Measurements from ENCODE around the gene HOXA3.

The HOXA3 gene

DNA sequence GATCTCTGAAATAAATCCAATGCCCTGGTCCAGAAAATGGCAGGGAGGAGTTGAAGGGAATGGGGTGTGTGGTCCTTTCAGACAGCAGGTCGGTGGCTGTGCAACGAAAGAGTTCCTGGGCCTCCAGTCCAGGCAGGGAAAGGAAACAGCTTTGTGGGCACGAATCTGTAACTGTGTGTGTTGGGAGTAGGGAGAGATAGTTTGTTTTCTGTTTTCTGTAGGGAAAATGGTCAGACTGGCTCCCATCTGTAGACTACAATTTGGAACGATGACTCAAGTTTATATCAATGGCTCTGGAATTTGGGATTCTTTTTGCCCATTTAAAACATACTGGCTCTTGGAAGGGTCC lies 15.5 kb upstream of the HOXA3 start:
- Histone ChIP-seq H3K27me3 (ENCODE audit: insufficient read depth, low read length) (peaks cover 88% of the 10 kb centered on the region), H3K4me1 (ENCODE audit: control insufficient read depth in 1 of 2, insufficient read depth in 2 of 2, low read length in 2 of 2) (peaks cover 4 to 8% of the 10 kb centered on the region in 2 experiments), H3K79me2 (ENCODE audit: control insufficient read depth, insufficient read depth, low read length, poor library complexity) (no peaks in the 10 kb centered on the region), H2AFZ (ENCODE audit: insufficient read depth, low read length, poor library complexity) (no peak overlapping the region), H4K12ac (ENCODE audit: low read depth, low read length) (no peak overlapping the region), H3K79me1 (ENCODE audit: low read length) (no peaks in the 10 kb centered on the region), H3K9ac (ENCODE audit: low read length) (no peak overlapping the region), H4K8ac (ENCODE audit: low read depth, low read length) (no peak overlapping the region), H4K91ac (ENCODE audit: low read depth, low read length) (no peak overlapping the region), H3K27ac (ENCODE audit: low read depth, low read length) (no peak overlapping the region), H3K23ac (ENCODE audit: low read length) (no peak overlapping the region), H2BK5ac (ENCODE audit: low read depth, low read length, poor library complexity) (no peak overlapping the region), H2BK12ac (ENCODE audit: low read length) (no peak overlapping the region), H3K4ac (ENCODE audit: low read depth, low read length) (no peak overlapping the region), H3K14ac (ENCODE audit: low read length) (no peak overlapping the region), H3K4me3 (ENCODE audit: low read depth, low read length) (no peak overlapping the region), H2AK5ac (ENCODE audit: low read length) (no peak overlapping the region), H3K4me2 (ENCODE audit: low read length) (no peak overlapping the region), H2BK120ac (ENCODE audit: insufficient read depth, low read length, poor library complexity) (no peak overlapping the region), H3K36me3 (ENCODE audit: control insufficient read depth in 1 of 2, insufficient read depth in 2 of 2, low read length in 2 of 2) (no peaks in the 10 kb centered on the region), H3K18ac (ENCODE audit: low read length) (no peak overlapping the region), H3K9me3 (ENCODE audit: insufficient read depth, low read depth, low read length) (peaks cover 42% of the 10 kb centered on the region)
- no CpG with 5 or more reads among the region's 4 CpGs for WGBS (ENCODE audit: extremely low coverage, insufficient coverage, insufficient read length)
- DNase-seq = no peak

DNA sequence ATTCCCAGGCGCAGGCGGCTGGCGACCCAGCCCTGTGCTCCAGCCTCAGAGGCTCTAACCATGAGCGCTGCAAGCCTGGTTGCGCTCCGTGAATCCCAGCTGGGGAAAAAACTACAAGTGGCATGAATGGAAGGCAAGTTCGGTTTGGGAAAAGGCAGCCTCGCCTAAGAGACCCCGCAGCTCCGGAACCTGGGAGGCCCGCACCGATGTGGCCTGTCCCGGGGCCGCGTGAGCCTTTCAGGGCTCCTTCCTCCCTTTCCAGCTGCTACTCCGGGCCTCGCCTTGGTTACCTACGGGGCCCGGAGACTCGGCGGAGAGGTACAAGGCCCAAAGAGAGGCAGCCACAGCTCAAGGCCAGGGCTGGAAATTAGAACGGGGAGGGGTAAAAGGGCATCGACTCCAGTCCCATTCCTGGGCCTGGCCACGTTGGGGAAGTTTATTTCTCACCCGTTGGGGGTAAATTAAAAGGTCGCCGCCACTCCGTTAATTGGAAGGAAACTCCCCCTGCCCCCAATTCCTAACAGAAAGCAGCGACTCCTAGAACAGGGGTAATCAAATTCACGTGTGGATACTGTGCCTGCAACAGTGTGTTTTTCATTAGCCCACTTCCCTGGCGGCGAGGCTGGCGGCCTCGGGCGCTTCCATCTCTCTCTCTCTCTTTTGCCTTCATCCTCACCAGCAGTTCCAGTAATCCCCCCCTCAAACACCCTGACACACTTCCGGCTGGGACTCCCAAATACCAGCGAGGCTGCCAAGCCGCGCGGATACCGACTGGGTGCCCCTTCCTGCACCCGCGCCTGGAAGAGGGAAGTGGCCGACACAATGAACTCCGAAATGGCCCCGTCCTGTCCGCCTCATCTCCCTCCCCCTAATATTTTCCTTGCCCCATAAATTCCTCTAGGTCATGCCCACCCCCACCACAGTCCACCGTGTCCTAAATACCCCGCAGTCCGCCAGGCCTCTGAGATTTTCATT lies 14.4 kb upstream of the HOXA3 start:
- no peak for DNase-seq
- H4K91ac ChIP-seq (ENCODE audit: low read depth, low read length) = no peak overlapping the region
- H4K8ac ChIP-seq (ENCODE audit: low read depth, low read length) = no peak overlapping the region
- no CpG with 5 or more reads among the region's 50 CpGs for WGBS (ENCODE audit: extremely low coverage, insufficient coverage, insufficient read length)
- H3K14ac ChIP-seq (ENCODE audit: low read length) = no peak overlapping the region
- no peak overlapping the region for H2BK120ac ChIP-seq (ENCODE audit: insufficient read depth, low read length, poor library complexity)
- peaks cover 37% of the 10 kb centered on the region for H3K9me3 ChIP-seq (ENCODE audit: insufficient read depth, low read depth, low read length)
- no peak overlapping the region for H2AK5ac ChIP-seq (ENCODE audit: low read length)
- H4K12ac ChIP-seq (ENCODE audit: low read depth, low read length) = no peak overlapping the region
- H3K4me2 ChIP-seq (ENCODE audit: low read length) = no peak overlapping the region
- no peak overlapping the region for H2AFZ ChIP-seq (ENCODE audit: insufficient read depth, low read length, poor library complexity)
- no peaks in the 10 kb centered on the region for H3K79me1 ChIP-seq (ENCODE audit: low read length)
- no peak overlapping the region for H3K23ac ChIP-seq (ENCODE audit: low read length)
- no peak overlapping the region for H2BK5ac ChIP-seq (ENCODE audit: low read depth, low read length, poor library complexity)
- H3K27me3 ChIP-seq (ENCODE audit: insufficient read depth, low read length) = peaks cover 81% of the 10 kb centered on the region
- no peaks in the 10 kb centered on the region for H3K36me3 ChIP-seq (ENCODE audit: control insufficient read depth in 1 of 2, insufficient read depth in 2 of 2, low read length in 2 of 2)
- no peak overlapping the region for H3K9ac ChIP-seq (ENCODE audit: low read length)
- no peak overlapping the region for H3K18ac ChIP-seq (ENCODE audit: low read length)
- H2BK12ac ChIP-seq (ENCODE audit: low read length) = no peak overlapping the region
- H3K27ac ChIP-seq (ENCODE audit: low read depth, low read length) = no peak overlapping the region
- no peaks in the 10 kb centered on the region for H3K79me2 ChIP-seq (ENCODE audit: control insufficient read depth, insufficient read depth, low read length, poor library complexity)
- no peak overlapping the region for H3K4ac ChIP-seq (ENCODE audit: low read depth, low read length)
- no peak overlapping the region for H3K4me3 ChIP-seq (ENCODE audit: low read depth, low read length)
- peaks cover 4 to 8% of the 10 kb centered on the region in 2 experiments for H3K4me1 ChIP-seq (ENCODE audit: control insufficient read depth in 1 of 2, insufficient read depth in 2 of 2, low read length in 2 of 2)

DNA sequence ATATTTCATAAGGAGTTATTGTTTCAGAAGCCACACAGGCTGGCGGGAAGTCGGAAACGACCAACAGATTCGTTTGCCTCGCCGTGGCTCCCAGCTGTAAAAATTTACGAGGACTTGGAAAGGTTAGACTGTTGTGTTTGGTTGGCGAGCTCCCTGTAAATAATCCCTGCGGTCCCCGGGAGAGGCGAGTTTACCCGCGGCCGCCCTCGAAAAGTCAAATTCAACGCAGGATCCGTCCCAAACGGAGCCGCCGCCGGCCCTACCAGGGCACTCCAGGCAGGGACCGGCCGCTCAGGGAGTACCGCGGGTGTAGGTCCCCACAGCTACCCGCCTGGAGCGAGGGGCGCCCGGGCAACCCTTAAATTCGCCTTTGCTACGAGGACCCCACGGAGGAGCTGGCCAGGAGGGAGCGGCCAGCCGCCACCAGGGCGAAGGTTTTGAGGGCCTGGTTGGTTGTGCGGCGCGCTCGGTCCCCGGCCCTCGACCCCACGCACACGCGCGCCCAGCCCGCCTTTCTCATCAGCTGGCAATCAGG lies 13.7 kb upstream of the HOXA3 start:
- H3K4me2 ChIP-seq (ENCODE audit: low read length) = no peak overlapping the region
- no peak overlapping the region for H3K18ac ChIP-seq (ENCODE audit: low read length)
- no peak overlapping the region for H2BK120ac ChIP-seq (ENCODE audit: insufficient read depth, low read length, poor library complexity)
- no CpG with 5 or more reads among the region's 46 CpGs for WGBS (ENCODE audit: extremely low coverage, insufficient coverage, insufficient read length)
- no peaks in the 10 kb centered on the region for H3K79me2 ChIP-seq (ENCODE audit: control insufficient read depth, insufficient read depth, low read length, poor library complexity)
- H3K9me3 ChIP-seq (ENCODE audit: insufficient read depth, low read depth, low read length) = peaks cover 35% of the 10 kb centered on the region
- peak overlapping the region; percentile 33 for H3K4me3 ChIP-seq (ENCODE audit: low read depth, low read length)
- H2BK5ac ChIP-seq (ENCODE audit: low read depth, low read length, poor library complexity) = no peak overlapping the region
- no peak overlapping the region for H3K27ac ChIP-seq (ENCODE audit: low read depth, low read length)
- no peak overlapping the region for H3K9ac ChIP-seq (ENCODE audit: low read length)
- no peak overlapping the region for H4K8ac ChIP-seq (ENCODE audit: low read depth, low read length)
- no peaks in the 10 kb centered on the region for H3K79me1 ChIP-seq (ENCODE audit: low read length)
- H3K4ac ChIP-seq (ENCODE audit: low read depth, low read length) = no peak overlapping the region
- DNase-seq = no peak
- H3K4me1 ChIP-seq (ENCODE audit: control insufficient read depth in 1 of 2, insufficient read depth in 2 of 2, low read length in 2 of 2) = peaks cover 3 to 6% of the 10 kb centered on the region in 2 experiments
- no peak overlapping the region for H2AFZ ChIP-seq (ENCODE audit: insufficient read depth, low read length, poor library complexity)
- no peak overlapping the region for H4K91ac ChIP-seq (ENCODE audit: low read depth, low read length)
- H3K14ac ChIP-seq (ENCODE audit: low read length) = no peak overlapping the region
- H3K36me3 ChIP-seq (ENCODE audit: control insufficient read depth in 1 of 2, insufficient read depth in 2 of 2, low read length in 2 of 2) = no peaks in the 10 kb centered on the region
- no peak overlapping the region for H4K12ac ChIP-seq (ENCODE audit: low read depth, low read length)
- no peak overlapping the region for H2BK12ac ChIP-seq (ENCODE audit: low read length)
- no peak overlapping the region for H3K23ac ChIP-seq (ENCODE audit: low read length)
- no peak overlapping the region for H2AK5ac ChIP-seq (ENCODE audit: low read length)
- peaks cover 79% of the 10 kb centered on the region for H3K27me3 ChIP-seq (ENCODE audit: insufficient read depth, low read length)

DNA sequence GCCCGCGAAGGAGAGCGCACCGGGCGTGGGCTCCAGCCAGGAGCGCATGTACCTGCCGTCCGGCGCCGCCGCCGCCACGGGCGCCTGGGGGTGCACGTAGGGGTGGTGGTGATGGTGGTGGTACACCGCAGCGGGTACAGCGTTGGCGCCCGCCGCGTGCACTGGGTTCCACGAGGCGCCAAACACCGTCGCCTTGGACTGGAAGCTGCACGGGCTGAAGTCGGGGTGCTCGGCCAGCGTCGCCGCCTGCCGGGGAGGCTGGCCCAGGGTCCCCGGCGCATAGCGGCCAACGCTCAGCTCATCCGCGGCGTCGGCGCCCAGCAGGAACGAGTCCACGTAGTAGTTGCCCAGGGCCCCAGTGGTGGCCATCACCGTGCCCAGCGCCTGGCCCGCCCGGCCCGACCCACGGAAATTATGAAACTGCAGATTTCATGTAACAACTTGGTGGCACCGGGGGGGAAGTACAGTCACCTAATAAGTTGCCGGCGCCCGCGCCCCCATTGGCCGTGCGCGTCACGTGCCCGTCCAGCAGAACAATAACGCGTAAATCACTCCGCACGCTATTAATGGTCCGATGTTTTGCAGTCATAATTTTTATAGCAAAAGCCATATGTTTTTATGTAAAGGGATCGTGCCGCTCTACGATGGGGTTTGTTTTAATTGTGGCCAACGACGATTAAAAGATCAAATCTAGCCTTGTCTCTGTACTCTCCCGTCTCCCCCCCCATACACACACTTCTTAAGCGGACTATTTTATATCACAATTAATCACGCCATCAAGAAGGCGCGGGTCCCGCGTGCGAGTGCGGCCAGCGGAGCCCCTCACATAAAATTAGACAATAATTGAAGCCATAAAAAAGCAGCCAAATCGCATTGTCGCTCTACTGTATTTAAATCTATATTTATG lies 13.0 kb upstream of the HOXA3 start, which contains the start of gene HOXA9:
TSS of gene HOXA9 (minus strand) at position 449 of the 907 bp plus-strand sequence. CDS start at position 369, 80 bp downstream.
- peaks cover 7 to 10% of the 10 kb centered on the region in 2 experiments for H3K4me1 ChIP-seq (ENCODE audit: control insufficient read depth in 1 of 2, insufficient read depth in 2 of 2, low read length in 2 of 2)
- no peak within 1 kb of the TSS for H3K9ac ChIP-seq (ENCODE audit: low read length)
- H3K9me3 ChIP-seq (ENCODE audit: insufficient read depth, low read depth, low read length) = peaks cover 35% of the 10 kb centered on the region
- H2BK5ac ChIP-seq (ENCODE audit: low read depth, low read length, poor library complexity) = no peak within 1 kb of the TSS
- no peak within 1 kb of the TSS for H2BK120ac ChIP-seq (ENCODE audit: insufficient read depth, low read length, poor library complexity)
- H3K27me3 ChIP-seq (ENCODE audit: insufficient read depth, low read length) = peaks cover 85% of the 10 kb centered on the region
- no CpG with 5 or more reads among the region's 82 CpGs for WGBS (ENCODE audit: extremely low coverage, insufficient coverage, insufficient read length)
- DNase-seq = peak in 1 of 2 donors; percentile 47
- no peak within 1 kb of the TSS for H3K4ac ChIP-seq (ENCODE audit: low read depth, low read length)
- no peak within 1 kb of the TSS for H3K4me2 ChIP-seq (ENCODE audit: low read length)
- no peak within 1 kb of the TSS for H4K91ac ChIP-seq (ENCODE audit: low read depth, low read length)
- no peak within 1 kb of the TSS for H2BK12ac ChIP-seq (ENCODE audit: low read length)
- H4K12ac ChIP-seq (ENCODE audit: low read depth, low read length) = no peak within 1 kb of the TSS
- H2AK5ac ChIP-seq (ENCODE audit: low read length) = no peak within 1 kb of the TSS
- no peaks in the 10 kb centered on the region for H3K79me1 ChIP-seq (ENCODE audit: low read length)
- H2AFZ ChIP-seq (ENCODE audit: insufficient read depth, low read length, poor library complexity) = no peak within 1 kb of the TSS
- H3K4me3 ChIP-seq (ENCODE audit: low read depth, low read length) = peak within 1 kb of the TSS; percentile 33
- H3K36me3 ChIP-seq (ENCODE audit: control insufficient read depth in 1 of 2, insufficient read depth in 2 of 2, low read length in 2 of 2) = no peaks in the 10 kb centered on the region
- H3K27ac ChIP-seq (ENCODE audit: low read depth, low read length) = no peak within 1 kb of the TSS
- no peak within 1 kb of the TSS for H3K14ac ChIP-seq (ENCODE audit: low read length)
- H3K79me2 ChIP-seq (ENCODE audit: control insufficient read depth, insufficient read depth, low read length, poor library complexity) = peaks cover 1% of the 10 kb centered on the region
- no peak within 1 kb of the TSS for H3K18ac ChIP-seq (ENCODE audit: low read length)
- H4K8ac ChIP-seq (ENCODE audit: low read depth, low read length) = no peak within 1 kb of the TSS
- H3K23ac ChIP-seq (ENCODE audit: low read length) = no peak within 1 kb of the TSS
